Stimulated activated CD4-positive, alpha-beta T cell treated with anti-CD3 and anti-CD28 coated beads, Interleukin-15, amount 100 ng/mL, for 1 hour (primary cell): ENCODE results near the gene PDE1C.
"Not testable (repeated sequence)": the region's sequence is repeated elsewhere in the genome, so short reads cannot be mapped to it uniquely, and the experiment has no call there.

Source experiments
- DNase-seq, 2 donors: peaks; one replicate each; pipeline ENCODE4 v3.0.0-alpha.2; 2020; ENCODE audit warnings: low read depth in 1 of 2, low spot score in 1 of 2

PDE1C gene

DNA sequence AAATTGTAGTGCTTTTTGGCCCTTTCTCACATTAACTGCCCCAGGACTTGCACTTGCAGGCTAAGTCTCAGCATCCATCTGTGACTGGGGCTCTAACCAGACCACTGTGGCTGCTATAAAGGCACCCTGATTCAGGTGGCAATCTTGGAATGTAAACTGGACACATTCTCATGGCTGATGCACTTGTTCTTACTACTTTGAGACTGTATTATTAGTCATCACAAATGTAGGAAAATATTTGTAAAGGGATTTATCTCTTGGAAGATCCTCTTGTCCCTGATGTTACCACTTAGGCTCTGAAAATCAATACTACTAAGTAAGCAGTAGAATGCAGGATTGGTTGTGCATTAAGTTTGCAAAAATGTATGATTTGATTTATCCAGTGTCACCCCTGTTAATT, 25.0 kb downstream of the PDE1C start:
- DNase-seq: no peak

DNA sequence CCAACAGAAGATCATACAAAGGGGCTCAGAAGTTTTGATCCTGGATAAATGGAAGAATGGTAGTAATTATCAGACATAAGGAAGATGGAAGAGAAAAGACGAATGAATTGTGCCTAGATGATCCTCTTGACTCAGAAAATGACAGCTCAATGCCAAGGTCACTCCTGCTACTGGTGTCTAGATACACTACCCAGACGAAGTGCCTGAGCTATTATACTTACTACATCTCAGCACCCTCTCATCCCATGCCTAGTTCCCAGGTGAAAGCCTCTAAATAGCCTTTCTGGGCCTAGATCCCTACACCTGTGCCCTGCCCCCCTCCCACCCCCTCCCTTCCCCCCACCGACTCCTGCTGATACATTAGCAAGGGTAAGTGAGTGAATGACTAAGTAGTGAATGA, 25.5 kb downstream of the PDE1C start:
- no peak for DNase-seq

DNA sequence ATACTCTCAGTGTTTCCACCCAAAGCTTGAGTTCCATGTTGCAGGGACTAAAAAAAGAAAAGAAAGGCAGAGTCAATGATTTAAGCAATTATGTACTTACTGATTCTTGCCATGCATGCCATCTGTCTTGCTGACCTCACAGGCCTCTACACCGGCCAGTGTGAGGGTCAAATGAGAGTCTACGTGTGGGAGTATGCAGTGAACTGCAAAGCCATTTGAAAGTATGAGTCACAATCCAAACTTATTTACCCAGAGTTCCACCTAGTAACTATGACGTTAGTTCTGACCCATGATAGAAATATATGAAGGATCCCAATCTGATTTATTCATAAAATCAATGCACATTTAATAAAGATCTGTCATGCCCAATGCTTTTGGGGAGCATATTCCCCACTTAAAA, 26.5 kb downstream of the PDE1C start:
- DNase-seq: no peak

DNA sequence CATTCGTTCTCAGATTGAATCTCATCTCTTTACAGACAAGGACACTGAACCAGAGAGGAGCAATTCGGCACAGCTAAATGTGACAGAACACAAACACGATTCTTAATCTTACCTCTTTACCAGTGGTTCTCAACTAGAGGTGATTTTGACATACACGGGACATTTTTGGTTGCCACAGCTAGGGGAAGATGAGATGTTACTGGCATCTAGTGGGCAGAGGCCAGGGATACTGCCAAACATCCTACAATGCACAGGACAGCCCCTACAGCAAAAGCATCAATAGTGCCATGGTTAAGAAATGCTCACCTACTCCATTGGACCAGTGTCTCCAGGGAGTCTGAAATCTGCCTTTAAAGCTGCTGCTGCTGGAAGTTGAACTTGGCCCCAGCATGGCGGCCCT, 27.3 kb downstream of the PDE1C start:
- no peak for DNase-seq

DNA sequence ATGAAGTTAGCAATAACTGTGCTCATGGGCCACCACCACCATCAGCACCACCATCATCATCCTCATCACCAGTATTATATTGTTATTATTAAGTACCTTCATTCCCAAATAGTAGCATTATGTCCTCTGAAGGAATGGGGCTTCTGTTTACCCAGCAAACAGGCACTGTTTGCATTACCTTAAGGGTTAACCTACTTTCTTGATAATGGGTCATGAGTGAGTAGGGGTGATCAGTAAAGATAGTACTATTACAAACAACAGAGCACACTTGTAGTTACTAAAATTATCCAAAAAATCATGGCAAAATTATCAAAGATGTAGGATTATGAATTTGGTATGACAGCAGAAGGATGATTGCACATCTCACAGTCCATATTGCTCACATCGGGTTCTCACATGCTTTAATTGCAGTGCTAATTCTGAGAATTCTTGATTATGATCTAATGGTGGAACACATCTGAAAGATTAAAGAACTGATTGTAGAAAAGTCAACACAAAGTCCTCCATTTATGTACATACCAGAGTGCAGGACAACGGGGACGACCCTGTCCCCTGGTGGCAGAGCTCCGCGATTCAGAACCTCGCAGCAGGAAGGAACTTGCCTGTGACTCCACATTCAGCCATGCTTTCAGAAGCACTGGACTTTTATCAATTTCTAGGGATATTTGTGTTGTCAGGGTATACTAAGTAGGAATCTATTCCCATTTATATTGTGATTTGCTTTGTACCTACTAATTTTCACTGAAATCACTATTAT, 31.0 kb downstream of the PDE1C start:
- DNase-seq: no peak

DNA sequence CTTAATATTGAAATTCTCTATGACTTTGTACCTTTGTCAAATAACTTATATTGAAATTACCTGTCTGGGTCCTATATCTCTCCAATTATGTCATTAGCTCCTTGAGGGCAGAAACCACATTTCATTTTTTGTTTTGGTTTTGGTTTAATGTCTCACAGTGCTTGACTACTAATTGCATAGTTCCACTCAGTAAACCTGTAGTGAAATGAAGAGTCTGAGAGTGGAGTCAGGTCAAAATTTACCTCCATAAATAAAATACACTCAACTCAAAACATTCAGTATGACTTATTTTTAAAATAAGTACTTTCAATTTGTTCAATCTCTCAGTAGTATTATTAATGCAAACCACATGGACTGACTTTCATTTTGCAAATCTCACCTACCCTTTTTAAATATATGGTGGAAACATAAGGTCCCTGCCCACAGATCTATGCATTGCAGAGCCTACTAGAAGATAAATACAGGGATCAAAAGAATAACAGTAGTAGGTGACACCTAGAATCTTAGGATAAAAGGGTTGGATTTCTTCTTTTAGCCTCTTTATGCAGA, 32.5 kb downstream of the PDE1C start:
- no peak for DNase-seq

DNA sequence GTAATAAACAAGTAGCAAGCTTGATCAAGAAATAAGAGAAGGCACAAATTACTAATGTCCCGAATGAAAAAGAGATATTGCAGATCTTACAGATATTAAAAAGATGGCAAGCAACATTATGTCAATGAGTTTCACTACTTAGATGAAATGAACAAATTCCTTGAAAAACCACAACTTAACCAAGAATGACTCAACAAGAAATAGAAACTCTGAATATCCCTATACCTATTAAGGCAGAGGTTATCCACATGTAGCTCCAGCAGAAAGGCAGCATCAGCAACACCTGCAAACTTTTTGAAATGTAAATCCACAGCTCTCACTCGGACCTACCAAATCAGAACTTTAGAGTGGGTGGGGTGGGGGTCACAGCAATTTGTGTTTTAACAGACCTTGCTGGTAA, 33.6 kb downstream of the PDE1C start:
- no peak for DNase-seq

DNA sequence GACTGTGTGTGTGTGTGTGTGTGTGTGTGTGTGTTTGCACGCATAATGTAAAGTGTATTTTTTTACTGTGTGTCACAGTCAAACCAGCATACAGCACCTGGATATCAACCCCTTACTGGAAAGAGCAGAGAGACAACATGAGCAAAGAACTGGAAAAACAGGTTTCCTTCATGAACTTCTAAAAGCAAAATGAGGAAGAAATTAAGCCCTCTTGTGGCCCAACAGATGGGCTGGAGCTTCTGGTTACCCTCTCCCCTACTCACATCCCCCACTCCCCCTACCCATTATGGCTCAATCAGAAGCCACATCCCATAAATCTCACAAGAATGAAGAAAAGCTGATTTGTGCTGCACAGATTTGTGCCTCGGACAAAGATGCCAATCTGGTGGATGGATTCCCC, 36.2 kb downstream of the PDE1C start:
- DNase-seq: no peak

DNA sequence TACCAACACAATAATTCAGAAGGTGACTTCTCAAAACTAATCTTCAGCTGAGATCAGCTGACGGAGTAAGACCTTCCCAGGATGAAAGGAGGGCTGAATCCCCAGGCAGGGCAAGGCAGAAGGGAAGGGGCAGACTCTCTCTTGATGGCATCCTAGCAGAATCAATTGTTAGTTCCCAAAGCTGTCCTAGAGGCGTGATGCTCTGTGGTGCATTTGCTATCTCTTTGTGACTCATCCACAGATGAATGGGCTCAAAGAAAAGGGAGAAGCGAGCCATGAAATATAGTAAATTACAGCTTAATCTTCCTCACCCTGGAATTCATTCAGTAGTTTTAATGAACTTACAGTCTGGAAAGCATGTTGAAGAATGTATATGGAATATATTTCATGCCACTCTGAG, 37.2 kb downstream of the PDE1C start:
- DNase-seq: no peak

DNA sequence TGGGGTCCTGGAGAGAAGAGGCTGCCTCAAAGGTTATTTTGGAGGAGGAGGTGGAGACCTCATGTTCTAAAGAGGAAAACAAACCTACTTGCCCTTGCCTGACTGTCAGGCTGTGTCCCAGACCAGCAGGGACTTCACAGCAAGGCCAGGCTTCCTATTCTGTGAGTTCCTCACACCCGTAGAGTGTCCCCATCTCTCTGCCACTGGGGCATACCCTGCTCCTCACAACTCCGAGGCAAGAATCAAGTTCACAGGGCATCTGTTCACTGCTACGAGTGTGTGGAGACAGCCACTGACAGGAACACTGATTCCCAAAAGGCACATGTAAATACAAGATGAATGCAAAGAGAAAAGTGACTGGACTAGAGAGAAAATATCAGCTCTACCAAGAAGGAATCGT, 38.0 kb downstream of the PDE1C start:
- no peak for DNase-seq

DNA sequence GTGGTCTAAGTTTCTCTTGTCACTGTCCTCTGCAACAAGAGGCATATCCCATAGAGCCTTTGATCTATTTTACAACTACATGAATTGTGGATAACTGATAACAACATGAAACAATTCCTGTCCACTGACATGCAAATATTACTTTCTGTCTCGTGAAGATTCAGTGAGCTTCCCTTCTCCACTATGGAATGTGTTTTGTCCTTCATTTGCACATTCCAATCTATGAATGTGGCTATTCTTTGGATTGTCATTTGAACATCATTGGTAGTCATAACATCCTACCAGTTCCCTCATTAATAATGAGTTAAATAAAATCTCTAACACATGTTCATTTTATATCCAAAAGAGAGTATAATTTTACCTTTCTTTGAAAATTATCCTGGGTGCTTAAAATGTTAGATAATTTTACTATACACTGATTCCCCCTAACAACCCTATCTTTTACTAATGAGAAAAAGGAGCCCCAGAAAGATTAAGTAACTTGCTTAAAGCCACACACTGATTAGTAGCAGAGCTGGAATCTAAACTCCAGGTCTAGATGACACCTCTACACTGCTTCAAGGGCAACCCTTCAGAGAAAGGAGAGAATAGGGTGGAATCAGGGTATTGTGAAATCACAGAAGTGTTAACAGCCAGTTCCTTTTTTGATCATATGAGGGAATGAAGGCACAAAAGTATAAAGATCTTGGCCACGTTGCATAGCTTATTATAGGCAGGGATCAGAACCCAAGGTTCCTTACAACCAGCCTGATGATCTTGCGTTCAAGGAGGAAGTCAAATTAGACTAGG, 39.1 kb downstream of the PDE1C start:
- DNase-seq: no peak

DNA sequence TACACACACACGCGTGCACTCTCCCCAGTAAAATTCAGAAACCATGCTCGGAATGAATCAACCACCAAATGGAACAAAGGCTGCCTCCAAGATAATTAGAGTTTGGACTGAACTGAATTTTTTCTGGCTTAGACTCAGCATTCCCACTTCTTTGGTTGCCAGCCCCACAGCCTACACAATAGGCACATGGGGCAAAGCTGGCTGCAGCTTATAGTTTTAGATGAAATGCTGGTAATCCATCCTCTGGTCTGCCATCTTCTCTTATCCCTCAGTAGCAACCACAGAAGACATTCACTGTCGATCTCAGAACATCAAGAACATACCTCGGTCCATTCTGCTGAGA, 44.2 kb downstream of the PDE1C start:
- no peak for DNase-seq

DNA sequence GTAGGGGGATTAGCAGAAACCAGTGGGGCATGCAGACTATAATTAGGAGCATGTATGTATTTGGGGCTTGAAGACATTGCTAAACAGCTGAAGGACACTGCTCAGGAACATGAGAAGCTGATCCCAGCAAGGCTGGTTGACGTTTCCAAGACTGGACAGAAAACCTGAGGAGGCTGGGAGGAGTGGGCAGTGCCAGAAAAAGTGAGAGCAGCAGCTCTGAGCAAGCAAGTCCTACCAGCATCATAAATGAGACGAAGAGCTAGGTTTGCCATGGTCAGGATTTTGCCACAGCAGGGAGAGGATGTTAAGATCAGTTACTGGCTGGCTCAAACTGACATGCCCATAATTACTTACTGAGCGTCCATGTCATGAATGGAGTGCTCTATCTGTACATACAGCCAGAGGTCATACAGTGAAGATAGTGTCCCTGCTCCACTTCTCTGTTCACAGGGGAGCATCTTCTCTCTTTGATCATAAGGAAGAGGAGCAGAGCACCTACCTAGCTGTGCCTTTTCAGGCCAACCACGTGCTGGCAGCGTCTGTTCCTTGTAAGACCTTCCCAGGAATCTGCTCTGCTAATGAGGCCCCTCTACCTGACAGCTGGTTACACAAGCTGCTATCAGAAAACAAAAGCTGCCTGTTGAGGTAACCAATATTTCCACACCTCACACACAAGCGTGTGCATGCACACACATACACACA, 44.7 kb downstream of the PDE1C start:
- no peak for DNase-seq

DNA sequence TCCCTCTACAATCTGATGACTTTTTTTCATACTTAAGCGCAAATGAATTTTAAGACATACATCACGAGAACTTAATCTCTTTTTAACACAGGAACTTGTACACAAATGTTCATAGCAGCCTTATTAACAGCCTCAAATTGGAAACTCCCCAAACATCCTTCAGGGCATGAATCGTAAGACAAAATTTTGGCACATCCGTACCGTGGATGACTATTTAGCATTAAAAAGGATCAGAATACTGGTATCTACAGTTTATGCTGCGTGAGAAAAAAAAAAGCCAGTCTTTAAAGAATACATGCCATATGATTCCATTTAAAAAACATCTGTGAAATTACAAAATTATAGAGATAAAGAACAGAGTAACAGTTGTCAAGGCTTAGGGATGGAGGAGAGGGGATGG, 46.8 kb downstream of the PDE1C start:
- DNase-seq: no peak

DNA sequence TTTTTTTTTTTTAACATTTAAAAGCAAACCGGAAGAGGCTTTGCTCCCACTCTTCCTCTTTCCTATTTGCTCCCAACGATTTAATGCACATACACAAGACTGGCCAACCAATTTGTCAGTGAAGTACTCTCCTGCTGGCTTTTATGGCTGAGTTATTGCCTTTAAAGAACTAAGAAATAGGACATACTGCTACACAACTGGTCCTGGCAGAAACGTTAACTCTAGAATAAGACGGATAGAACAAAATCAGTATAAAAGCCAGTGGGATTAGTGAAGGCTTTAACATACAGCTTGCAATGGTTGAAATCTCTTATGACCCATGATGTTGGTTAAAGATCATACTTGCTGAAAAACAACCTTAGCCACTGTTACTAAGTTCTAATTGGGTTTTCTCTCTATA, 47.2 kb downstream of the PDE1C start:
- DNase-seq: no peak

DNA sequence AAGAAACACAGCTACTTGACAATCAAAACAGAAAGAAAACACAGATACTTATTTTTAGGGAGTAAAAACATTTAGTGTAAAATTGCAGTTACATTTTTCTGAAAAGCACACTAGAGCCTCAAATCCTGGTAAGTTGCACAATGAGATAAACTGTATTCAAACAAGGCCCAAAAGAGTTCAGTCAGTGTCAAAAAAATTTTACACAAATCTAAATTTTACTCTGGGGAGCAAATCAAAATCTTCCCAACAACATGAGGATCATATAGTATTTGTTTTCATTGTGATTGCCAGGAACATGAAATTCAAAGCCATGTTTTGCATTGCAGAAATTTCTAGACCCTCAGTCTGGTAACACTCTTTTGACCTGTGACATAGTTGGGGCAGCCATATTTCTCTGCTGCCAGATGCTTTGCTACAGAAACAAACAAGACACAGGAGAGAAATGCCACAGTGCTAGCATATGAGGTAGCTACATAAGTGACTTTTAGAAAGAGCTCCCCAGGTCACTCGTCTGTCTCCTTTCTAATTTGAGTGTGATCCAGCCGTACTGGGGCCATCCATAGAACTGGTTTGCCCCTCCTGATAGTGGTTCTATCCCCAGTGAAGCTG, 49.6 kb downstream of the PDE1C start:
- DNase-seq: no peak

DNA sequence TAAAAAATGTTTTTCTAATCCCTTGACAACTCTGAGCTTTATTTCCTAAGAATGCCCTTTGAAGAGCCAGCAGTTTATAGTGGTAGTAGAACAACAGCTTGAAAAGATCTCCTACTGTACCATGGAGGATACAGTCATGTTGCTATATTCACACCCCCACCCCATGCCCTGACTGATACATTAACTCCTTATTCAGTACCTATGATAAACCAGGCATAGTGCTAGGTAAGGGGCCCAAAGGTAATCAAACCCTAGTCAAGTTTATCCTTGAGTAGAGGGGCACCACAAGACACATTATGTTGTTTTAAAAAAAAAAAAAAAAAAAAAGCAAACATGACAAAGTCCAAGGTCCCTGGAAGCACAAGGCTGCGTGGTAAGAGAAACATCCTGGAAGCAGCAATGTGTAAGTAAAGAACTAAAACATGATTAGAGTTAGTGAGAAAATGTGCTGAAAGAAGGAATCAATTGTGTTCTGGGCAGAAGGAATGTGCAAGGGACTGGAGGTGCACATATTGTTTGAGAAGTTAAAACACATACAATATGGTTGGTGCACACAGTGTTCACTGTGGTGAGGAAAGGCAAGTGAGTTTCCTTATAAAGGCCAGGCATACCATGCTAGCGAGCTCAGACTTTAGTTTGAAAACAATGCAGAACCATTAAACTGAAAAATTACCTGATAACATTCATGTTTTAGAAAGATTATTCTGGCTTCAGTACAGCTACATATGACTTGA, 51.2 kb downstream of the PDE1C start:
- DNase-seq: no peak

DNA sequence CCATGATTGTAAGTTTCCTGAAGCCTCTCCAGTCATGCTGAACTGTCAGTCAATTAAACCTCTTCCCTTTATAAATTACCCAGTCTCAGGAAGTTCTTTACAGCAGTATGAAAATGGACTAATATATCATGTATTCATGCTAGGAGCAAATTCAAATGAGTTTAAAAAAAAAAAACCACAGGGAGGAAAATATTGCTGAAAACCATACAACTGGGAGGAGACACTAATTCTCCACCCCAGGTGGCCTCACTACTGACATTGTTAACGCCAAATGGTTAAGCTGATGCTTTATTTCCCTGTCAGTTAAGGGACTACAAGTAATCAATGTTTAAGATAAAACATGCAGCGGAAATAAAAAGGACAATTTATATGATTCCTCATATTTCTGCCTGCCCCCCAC, 55.1 kb downstream of the PDE1C start:
- no peak for DNase-seq

DNA sequence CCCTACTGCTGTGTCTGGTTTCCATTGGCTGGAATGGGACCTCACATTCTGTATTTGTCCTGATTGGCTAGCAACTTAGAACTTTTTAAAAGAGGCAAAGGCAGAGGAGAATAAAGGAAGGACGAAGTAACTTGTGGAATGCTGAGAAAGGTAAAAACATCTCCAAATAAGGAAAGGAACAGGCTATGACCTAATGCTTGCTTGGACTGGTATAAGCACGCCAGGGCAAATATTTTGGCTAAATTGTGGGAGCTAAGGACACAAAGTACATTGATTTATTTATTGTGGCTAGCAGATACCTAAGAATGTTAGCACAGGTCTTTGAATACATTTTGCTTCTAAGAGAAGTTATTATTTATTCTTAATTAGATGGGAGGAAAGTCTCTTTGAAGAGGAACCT, 56.7 kb downstream of the PDE1C start:
- not testable (repeated sequence) for DNase-seq

DNA sequence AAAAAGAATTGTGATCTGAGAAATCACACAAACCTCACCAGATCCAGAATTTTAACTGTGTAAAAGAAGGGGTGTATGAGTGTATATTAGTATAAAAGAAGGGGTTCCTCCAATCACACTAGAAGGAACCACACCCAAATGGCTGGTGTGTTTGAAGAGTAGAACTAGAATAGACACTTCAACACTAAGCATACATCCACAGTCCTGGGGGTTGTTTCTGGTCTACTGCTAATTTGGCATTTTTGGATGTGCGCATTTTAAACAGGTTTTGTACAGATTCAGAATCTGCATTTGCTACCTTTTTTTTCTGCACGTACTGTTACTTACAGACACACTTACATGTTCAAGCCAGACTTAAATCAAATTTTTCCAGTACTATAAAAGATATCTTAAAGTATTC, 64.6 kb downstream of the PDE1C start:
- no peak for DNase-seq

DNA sequence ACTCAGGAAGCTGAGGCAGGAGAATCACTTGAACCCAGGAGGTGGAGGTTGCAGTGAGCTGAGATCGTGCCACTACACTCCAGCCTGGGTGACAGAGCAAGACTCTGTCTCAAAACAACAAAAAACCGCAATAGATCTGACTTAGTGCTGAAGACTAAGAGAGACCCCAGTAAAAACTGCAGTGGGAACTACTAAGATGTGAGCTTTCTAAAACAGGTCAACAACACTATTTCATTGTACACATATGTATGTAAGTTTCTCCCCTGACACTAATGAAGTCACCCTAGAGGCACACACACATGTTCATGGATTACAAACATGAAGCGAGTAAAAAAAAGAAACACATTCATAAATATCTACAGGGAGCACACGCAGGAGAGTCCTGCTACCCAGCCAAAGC, 68.3 kb downstream of the PDE1C start:
- no peak for DNase-seq
